Amygdala (tissue), 56 donors: ENCODE data around the gene SCYL1.

Source experiments
- DNase-seq, 56 donors: peaks; one replicate each; lab custom pipeline; 2025; lab: John Stamatoyannopoulos, UW

SCYL1 gene

DNA sequence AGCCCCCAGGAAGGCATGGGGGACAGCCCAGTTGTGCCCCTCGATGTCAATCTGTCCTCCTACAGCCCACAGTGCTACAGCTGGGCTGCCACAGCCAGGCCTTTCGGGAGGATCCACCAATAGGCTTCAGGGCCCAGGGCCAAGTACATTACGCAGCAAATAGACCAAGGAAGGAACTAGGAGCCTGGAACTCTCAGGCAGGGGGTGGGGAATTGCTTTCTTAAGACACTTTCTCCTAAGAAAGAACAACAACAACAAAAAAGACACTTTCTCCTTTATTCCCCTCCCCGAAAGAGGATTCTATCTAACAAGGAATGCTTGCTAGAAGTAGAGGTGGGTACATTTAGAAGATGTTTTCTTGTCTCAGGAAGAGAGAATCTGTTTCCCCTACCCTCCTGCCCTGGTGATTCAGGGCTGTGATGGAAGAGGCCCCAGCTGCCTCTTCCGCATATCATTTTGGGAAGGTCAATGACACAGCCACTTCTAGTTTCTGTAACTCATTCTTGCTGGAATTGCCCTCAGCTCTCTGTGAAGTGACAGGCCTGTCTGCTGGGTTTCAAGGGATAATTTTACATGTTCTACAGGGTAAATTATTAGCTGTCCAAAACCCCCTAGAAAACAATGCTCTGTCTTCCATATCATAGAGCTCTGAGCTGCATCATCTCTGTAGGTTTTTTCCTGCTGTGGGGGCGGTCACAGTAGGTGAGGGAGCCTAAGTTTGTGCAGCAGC lies 32.1 kb upstream of the SCYL1 start:
- DNase-seq = peak in 36 of 56 donors; percentile 36 to 81 (median 58)

DNA sequence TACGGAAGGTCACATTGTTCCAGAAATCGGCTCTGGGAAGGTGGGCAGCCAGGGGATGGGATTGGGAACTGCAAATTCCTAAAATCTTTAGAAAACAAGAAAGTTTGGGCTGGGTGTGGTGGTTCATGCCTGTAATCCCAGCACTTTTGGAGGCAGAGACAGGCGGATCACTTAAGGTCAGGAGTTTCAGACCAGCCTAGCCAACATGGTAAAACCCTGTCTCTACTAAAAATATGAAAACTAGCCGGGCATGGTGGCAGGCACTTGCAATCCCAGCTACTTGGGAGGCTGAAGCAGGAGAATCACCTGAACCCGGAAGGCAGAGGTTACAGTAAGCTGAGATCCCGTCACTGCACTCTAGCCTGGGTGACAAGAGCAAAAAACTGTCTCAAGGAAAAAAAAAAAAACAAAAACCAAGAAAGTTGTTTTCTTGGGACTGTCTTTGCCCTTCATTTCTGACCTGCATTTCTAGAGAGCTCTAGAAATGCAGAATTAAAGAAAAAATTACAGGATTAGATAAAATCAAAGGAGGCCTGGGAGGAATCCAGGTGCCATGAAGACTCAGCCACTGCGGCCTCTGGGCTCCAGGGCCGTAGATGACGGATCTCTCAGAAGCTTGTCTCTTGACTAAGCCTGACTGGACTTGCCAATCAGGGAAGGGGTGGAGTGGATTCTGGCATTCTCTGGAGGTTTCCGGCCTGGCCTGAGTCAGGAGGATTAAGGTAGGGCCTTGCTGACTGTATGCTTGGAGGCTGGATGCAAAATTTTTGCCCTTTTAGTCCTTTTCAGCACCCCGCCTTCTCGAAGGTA lies 31.3 kb upstream of the SCYL1 start:
- peak in 12 of 56 donors; percentile 23 to 68 (median 37) for DNase-seq

DNA sequence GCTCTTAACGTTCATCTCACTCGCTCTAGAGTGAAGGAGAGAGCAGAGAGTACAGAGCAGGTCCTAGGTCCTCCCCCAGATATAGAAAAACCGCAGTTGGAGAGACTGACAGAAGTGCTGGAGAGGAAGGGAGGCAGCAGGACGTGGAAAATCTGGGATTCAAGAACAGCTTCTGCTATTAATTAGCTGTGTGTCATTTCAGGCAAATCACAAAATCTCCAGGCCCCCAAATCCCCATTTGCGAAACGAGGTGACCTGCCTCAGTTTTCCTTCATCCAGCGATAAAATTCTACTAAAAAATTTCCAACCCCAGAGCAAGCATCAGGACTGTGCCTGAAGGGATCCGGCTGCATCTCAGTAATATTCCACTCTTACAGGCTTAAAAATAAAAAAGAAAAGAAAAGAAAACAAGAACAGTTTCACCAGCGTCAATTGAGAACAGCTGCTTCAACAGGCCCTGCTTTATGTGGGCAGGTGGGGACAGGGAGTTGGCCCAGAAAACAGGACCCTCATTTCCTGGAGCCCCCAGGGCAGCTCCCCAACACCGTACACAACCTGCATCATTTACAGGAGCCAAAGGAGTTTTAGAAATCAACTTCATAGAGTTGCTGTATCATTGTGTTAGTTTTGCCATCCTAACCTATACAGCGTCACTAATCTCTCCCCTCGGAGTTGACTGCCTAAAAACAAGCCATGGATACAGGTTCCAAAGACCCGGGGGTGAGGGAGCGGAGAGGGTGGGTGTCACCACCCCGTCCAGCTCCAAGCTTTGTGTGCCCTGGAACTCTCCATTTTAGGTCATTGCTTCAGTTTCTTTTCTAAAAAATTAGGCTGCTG lies 28.4 kb upstream of the SCYL1 start:
- peak in 9 of 56 donors; percentile 35 to 76 (median 61) for DNase-seq

DNA sequence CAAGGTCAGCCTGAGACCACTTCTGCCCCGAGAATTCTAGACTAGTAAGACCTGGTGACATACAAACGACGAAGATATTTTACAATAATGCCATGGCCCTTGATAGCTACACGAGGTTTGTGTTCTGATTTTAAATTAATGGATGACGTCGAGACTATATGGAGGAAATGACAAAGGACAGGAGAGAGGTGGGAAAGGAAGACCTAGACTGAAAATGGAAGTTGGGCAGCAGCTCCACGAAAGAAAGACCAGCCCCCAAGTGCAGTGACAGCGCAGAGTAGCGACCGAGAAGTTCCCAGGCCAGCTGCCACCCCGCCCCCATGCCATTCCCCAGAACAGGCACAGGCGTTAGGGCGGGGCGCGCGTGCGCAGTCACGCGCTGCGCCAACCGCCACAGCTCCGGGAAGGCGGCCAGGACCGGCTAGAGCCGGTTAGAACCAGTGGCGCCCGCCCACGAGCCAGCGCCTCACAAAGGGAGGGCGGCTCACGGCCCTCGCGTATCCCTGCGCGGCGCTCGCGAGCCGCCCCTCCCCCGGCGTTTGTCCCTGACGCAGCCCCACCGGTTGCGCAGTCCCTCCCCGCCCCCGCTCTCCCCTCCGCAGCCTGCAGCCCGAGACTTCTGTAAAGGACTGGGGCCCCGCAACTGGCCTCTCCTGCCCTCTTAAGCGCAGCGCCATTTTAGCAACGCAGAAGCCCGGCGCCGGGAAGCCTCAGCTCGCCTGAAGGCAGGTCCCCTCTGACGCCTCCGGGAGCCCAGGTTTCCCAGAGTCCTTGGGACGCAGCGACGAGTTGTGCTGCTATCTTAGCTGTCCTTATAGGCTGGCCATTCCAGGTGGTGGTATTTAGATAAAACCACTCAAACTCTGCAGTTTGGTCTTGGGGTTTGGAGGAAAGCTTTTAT lies 27.5 kb upstream of the SCYL1 start:
- DNase-seq = peak; percentile 71 to 100 (median 98)

DNA sequence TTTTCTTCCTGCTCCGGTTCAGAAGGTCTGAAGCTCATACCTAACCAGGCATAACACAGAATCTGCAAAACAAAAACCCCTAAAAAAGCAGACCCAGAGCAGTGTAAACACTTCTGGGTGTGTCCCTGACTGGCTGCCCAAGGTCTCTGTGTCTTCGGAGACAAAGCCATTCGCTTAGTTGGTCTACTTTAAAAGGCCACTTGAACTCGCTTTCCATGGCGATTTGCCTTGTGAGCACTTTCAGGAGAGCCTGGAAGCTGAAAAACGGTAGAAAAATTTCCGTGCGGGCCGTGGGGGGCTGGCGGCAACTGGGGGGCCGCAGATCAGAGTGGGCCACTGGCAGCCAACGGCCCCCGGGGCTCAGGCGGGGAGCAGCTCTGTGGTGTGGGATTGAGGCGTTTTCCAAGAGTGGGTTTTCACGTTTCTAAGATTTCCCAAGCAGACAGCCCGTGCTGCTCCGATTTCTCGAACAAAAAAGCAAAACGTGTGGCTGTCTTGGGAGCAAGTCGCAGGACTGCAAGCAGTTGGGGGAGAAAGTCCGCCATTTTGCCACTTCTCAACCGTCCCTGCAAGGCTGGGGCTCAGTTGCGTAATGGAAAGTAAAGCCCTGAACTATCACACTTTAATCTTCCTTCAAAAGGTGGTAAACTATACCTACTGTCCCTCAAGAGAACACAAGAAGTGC lies 26.7 kb upstream of the SCYL1 start:
- peak in 16 of 56 donors; percentile 28 to 69 (median 54) for DNase-seq

DNA sequence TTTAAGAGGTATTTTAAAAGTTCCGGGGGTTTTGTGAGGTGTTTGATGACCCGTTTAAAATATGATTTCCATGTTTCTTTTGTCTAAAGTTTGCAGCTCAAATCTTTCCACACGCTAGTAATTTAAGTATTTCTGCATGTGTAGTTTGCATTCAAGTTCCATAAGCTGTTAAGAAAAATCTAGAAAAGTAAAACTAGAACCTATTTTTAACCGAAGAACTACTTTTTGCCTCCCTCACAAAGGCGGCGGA lies 26.2 kb upstream of the SCYL1 start:
- DNase-seq = no peak

DNA sequence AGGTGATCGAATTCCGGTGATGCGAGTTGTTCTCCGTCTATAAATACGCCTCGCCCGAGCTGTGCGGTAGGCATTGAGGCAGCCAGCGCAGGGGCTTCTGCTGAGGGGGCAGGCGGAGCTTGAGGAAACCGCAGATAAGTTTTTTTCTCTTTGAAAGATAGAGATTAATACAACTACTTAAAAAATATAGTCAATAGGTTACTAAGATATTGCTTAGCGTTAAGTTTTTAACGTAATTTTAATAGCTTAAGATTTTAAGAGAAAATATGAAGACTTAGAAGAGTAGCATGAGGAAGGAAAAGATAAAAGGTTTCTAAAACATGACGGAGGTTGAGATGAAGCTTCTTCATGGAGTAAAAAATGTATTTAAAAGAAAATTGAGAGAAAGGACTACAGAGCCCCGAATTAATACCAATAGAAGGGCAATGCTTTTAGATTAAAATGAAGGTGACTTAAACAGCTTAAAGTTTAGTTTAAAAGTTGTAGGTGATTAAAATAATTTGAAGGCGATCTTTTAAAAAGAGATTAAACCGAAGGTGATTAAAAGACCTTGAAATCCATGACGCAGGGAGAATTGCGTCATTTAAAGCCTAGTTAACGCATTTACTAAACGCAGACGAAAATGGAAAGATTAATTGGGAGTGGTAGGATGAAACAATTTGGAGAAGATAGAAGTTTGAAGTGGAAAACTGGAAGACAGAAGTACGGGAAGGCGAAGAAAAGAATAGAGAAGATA lies 25.7 kb upstream of the SCYL1 start, which contains the start of gene MALAT1:
TSS of gene MALAT1 (plus strand) at position 69 of the 736 bp plus-strand sequence.
- peak in 55 of 56 donors; percentile 47 to 96 (median 86) for DNase-seq

DNA sequence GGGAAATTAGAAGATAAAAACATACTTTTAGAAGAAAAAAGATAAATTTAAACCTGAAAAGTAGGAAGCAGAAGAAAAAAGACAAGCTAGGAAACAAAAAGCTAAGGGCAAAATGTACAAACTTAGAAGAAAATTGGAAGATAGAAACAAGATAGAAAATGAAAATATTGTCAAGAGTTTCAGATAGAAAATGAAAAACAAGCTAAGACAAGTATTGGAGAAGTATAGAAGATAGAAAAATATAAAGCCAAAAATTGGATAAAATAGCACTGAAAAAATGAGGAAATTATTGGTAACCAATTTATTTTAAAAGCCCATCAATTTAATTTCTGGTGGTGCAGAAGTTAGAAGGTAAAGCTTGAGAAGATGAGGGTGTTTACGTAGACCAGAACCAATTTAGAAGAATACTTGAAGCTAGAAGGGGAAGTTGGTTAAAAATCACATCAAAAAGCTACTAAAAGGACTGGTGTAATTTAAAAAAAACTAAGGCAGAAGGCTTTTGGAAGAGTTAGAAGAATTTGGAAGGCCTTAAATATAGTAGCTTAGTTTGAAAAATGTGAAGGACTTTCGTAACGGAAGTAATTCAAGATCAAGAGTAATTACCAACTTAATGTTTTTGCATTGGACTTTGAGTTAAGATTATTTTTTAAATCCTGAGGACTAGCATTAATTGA lies 25.0 kb upstream of the SCYL1 start:
- DNase-seq = no peak

DNA sequence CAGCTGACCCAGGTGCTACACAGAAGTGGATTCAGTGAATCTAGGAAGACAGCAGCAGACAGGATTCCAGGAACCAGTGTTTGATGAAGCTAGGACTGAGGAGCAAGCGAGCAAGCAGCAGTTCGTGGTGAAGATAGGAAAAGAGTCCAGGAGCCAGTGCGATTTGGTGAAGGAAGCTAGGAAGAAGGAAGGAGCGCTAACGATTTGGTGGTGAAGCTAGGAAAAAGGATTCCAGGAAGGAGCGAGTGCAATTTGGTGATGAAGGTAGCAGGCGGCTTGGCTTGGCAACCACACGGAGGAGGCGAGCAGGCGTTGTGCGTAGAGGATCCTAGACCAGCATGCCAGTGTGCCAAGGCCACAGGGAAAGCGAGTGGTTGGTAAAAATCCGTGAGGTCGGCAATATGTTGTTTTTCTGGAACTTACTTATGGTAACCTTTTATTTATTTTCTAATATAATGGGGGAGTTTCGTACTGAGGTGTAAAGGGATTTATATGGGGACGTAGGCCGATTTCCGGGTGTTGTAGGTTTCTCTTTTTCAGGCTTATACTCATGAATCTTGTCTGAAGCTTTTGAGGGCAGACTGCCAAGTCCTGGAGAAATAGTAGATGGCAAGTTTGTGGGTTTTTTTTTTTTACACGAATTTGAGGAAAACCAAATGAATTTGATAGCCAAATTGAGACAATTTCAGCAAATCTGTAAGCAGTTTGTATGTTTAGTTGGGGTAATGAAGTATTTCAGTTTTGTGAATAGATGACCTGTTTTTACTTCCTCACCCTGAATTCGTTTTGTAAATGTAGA lies 24.3 kb upstream of the SCYL1 start:
- DNase-seq = peak in 13 of 56 donors; percentile 21 to 62 (median 42)

DNA sequence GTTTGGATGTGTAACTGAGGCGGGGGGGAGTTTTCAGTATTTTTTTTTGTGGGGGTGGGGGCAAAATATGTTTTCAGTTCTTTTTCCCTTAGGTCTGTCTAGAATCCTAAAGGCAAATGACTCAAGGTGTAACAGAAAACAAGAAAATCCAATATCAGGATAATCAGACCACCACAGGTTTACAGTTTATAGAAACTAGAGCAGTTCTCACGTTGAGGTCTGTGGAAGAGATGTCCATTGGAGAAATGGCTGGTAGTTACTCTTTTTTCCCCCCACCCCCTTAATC lies 23.8 kb upstream of the SCYL1 start:
- no peak for DNase-seq

DNA sequence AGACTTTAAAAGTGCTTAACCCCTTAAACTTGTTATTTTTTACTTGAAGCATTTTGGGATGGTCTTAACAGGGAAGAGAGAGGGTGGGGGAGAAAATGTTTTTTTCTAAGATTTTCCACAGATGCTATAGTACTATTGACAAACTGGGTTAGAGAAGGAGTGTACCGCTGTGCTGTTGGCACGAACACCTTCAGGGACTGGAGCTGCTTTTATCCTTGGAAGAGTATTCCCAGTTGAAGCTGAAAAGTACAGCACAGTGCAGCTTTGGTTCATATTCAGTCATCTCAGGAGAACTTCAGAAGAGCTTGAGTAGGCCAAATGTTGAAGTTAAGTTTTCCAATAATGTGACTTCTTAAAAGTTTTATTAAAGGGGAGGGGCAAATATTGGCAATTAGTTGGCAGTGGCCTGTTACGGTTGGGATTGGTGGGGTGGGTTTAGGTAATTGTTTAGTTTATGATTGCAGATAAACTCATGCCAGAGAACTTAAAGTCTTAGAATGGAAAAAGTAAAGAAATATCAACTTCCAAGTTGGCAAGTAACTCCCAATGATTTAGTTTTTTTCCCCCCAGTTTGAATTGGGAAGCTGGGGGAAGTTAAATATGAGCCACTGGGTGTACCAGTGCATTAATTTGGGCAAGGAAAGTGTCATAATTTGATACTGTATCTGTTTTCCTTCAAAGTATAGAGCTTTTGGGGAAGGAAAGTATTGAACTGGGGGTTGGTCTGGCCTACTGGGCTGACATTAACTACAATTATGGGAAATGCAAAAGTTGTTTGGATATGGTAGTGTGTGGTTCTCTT lies 23.2 kb upstream of the SCYL1 start:
- DNase-seq = no peak

DNA sequence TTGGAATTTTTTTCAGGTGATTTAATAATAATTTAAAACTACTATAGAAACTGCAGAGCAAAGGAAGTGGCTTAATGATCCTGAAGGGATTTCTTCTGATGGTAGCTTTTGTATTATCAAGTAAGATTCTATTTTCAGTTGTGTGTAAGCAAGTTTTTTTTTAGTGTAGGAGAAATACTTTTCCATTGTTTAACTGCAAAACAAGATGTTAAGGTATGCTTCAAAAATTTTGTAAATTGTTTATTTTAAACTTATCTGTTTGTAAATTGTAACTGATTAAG lies 22.7 kb upstream of the SCYL1 start:
- DNase-seq = no peak

DNA sequence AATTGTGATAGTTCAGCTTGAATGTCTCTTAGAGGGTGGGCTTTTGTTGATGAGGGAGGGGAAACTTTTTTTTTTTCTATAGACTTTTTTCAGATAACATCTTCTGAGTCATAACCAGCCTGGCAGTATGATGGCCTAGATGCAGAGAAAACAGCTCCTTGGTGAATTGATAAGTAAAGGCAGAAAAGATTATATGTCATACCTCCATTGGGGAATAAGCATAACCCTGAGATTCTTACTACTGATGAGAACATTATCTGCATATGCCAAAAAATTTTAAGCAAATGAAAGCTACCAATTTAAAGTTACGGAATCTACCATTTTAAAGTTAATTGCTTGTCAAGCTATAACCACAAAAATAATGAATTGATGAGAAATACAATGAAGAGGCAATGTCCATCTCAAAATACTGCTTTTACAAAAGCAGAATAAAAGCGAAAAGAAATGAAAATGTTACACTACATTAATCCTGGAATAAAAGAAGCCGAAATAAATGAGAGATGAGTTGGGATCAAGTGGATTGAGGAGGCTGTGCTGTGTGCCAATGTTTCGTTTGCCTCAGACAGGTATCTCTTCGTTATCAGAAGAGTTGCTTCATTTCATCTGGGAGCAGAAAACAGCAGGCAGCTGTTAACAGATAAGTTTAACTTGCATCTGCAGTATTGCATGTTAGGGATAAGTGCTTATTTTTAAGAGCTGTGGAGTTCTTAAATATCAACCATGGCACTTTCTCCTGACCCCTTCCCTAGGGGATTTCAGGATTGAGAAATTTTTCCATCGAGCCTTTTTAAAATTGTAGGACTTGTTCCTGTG lies 22.1 kb upstream of the SCYL1 start:
- peak in 1 of 56 donors; percentile 39 for DNase-seq

DNA sequence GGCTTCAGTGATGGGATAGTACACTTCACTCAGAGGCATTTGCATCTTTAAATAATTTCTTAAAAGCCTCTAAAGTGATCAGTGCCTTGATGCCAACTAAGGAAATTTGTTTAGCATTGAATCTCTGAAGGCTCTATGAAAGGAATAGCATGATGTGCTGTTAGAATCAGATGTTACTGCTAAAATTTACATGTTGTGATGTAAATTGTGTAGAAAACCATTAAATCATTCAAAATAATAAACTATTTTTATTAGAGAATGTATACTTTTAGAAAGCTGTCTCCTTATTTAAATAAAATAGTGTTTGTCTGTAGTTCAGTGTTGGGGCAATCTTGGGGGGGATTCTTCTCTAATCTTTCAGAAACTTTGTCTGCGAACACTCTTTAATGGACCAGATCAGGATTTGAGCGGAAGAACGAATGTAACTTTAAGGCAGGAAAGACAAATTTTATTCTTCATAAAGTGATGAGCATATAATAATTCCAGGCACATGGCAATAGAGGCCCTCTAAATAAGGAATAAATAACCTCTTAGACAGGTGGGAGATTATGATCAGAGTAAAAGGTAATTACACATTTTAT lies 21.4 kb upstream of the SCYL1 start:
- DNase-seq = no peak

DNA sequence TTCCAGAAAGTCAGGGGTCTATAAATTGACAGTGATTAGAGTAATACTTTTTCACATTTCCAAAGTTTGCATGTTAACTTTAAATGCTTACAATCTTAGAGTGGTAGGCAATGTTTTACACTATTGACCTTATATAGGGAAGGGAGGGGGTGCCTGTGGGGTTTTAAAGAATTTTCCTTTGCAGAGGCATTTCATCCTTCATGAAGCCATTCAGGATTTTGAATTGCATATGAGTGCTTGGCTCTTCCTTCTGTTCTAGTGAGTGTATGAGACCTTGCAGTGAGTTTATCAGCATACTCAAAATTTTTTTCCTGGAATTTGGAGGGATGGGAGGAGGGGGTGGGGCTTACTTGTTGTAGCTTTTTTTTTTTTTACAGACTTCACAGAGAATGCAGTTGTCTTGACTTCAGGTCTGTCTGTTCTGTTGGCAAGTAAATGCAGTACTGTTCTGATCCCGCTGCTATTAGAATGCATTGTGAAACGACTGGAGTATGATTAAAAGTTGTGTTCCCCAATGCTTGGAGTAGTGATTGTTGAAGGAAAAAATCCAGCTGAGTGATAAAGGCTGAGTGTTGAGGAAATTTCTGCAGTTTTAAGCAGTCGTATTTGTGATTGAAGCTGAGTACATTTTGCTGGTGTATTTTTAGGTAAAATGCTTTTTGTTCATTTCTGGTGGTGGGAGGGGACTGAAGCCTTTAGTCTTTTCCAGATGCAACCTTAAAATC lies 20.8 kb upstream of the SCYL1 start:
- DNase-seq = no peak
